Activated CD8-positive, alpha-beta T cell treated with anti-CD3 and anti-CD28 coated beads for 36 hours (primary cell): Measurements from ENCODE around the gene RHOV. TPM values are rescaled to one million over a fixed set of nuclear protein-coding genes. Genes with fewer than 3 reads are reported as not detected.

Experiments used
- ATAC-seq: fragments of 200-7000 bp; cut with Tn5 transposase; one replicate; pipeline ENCODE4 v1.10.0; 2021; ENCODE audit warnings: mild to moderate bottlenecking, moderate library complexity
- CTCF ChIA-PET: fragments of 350-600 bp; sonication (Branson Sonifier 250); formaldehyde crosslinking; loops from one replicate; lab custom pipeline; 2021; ENCODE audit warnings: antibody characterized with exemption; lab: Charles Lee
- POLR2A ChIA-PET: fragments of 350-600 bp; sonication (Branson Sonifier 250); formaldehyde crosslinking; loops from one replicate; lab custom pipeline; 2021; ENCODE audit warnings: antibody characterized with exemption; lab: Charles Lee
- DNase-seq: peaks from one replicate; pipeline ENCODE4 v3.0.0-alpha.2; 2020
- H3K27ac Mint-ChIP-seq: one replicate; pipeline ENCODE4 v1.8.0; 2021; ENCODE audit warnings: mild to moderate bottlenecking, mixed read lengths
- H3K27me3 Mint-ChIP-seq: one replicate; pipeline ENCODE4 v1.8.0; 2021; ENCODE audit warnings: mixed read lengths
- H3K36me3 Mint-ChIP-seq: one replicate; pipeline ENCODE4 v1.8.0; 2021; ENCODE audit warnings: low read depth, mixed read lengths
- H3K4me1 Mint-ChIP-seq: one replicate; pipeline ENCODE4 v1.8.0; 2021; ENCODE audit warnings: low read depth, mixed read lengths
- H3K4me3 Mint-ChIP-seq: one replicate; pipeline ENCODE4 v1.8.0; 2021; ENCODE audit warnings: mild to moderate bottlenecking, moderate library complexity, mixed read lengths
- H3K9me3 Mint-ChIP-seq: one replicate; pipeline ENCODE4 v1.8.0; 2021; ENCODE audit warnings: mixed read lengths
- intact Hi-C: fragments of 100-400 bp; cut with micrococcal nuclease; formaldehyde crosslinking; loops from one replicate; pipeline ENCODE4 v1.10.0; 2022
- total RNA-seq, 2 experiments: library from RNA; stranded (reverse); gene quantifications; one replicate each; pipeline ENCODE4 v1.2.3, GENCODE V29; 2021
- TF ChIP-seq, protein P1 (sequence below): fragments of 200-600 bp; IDR thresholded peaks from one replicate; pipeline ENCODE4 v1.8.0; 2022; ENCODE audit warnings: antibody characterized with exemption, mild to moderate bottlenecking

The RHOV gene
- total RNA-seq, 2 experiments from 2014 or later, result 0.40 to 0.41 TPM

DNA sequence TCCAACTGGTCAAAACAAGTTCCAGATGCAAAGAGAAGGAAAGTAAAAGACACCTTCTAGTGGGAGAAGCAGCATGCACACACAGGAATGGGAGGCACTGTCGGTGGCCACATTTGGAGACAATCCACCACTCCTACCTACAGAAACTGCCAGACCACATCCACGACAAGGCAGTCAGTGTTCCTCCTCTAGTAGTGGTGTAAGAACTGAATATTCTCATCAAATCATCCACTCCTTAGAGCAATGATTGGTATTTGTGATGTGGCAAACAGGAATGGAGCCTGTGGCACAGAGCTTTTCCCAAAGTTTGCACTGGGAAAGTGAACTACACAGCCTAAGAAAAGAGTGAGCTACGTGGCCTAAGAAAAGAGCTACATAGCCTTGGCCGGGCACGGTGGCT is 35.3 kb downstream of the RHOV start:
- intact Hi-C loops, result no loop called here
- no peaks in the 10 kb centered on the region for H3K4me1 Mint-ChIP-seq
- no peak for ATAC-seq
- H3K36me3 Mint-ChIP-seq, result no peaks in the 10 kb centered on the region
- no peak overlapping the region for H3K4me3 Mint-ChIP-seq
- no peak for DNase-seq
- TF ChIP-seq, protein P1, sequence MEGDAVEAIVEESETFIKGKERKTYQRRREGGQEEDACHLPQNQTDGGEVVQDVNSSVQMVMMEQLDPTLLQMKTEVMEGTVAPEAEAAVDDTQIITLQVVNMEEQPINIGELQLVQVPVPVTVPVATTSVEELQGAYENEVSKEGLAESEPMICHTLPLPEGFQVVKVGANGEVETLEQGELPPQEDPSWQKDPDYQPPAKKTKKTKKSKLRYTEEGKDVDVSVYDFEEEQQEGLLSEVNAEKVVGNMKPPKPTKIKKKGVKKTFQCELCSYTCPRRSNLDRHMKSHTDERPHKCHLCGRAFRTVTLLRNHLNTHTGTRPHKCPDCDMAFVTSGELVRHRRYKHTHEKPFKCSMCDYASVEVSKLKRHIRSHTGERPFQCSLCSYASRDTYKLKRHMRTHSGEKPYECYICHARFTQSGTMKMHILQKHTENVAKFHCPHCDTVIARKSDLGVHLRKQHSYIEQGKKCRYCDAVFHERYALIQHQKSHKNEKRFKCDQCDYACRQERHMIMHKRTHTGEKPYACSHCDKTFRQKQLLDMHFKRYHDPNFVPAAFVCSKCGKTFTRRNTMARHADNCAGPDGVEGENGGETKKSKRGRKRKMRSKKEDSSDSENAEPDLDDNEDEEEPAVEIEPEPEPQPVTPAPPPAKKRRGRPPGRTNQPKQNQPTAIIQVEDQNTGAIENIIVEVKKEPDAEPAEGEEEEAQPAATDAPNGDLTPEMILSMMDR, result no peak
- H3K9me3 Mint-ChIP-seq, result no peaks in the 10 kb centered on the region
- no peak overlapping the region for H3K27ac Mint-ChIP-seq
- H3K27me3 Mint-ChIP-seq, result peaks cover 6% of the 10 kb centered on the region
- ChIA-PET POLR2A (no interaction called here), CTCF (interaction anchor here (1.0 to 2.7 kb wide), 2 partner anchors 20 to 56 kb away, joined by 3 to 24 read pairs; no protein-coding TSS in a partner anchor)

DNA sequence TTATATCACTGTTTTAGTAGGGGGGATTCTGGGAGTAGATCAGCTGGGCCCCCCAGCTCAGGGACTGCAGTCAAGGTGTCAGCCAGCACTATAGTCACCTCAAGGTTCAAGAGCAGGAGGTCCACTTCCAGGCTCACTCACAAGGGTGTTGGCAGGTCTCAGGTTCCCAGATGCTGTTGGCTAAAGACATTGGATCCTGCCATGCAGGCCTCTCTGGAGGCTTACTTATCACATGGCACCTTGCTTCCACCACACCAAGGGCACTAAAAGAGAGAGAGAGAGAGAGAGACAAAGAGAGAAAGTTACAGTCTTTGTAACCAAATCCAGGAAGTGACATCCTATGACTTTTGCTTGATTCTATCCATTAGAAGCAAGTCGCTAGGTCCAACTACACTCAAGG is 38.0 kb downstream of the RHOV start:
- no peaks in the 10 kb centered on the region for H3K27me3 Mint-ChIP-seq
- TF ChIP-seq, protein P1, result no peak
- H3K9me3 Mint-ChIP-seq, result no peaks in the 10 kb centered on the region
- no peaks in the 10 kb centered on the region for H3K36me3 Mint-ChIP-seq
- no peaks in the 10 kb centered on the region for H3K4me1 Mint-ChIP-seq
- no peak overlapping the region for H3K27ac Mint-ChIP-seq
- no peak overlapping the region for H3K4me3 Mint-ChIP-seq
- CTCF ChIA-PET, result interaction anchor here (1.4 kb wide), 2 partner anchors 22 to 128 kb away, joined by 3 to 6 read pairs; no protein-coding TSS in a partner anchor
- ATAC-seq, result no peak
- no peak for DNase-seq
- intact Hi-C loops, result no loop called here
- POLR2A ChIA-PET, result no interaction called here

DNA sequence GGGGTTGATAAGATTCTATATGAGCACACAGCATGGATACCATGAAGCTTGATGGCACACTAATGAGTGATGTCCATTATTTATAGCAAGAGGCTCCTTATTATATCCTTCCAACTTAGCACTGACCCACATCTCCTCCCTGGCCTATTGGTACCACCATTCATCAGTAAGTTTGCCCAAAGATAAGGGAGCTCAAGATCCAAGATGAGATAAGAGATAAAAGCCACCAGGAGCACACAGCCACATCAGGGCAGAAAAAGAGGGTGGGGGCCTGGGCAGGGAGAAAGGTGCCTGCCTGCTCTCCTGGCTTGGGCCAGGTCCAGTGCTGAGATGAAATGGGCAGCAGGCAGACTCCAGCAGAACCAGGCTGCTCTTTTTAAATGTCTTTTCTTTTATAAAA is 41.1 kb downstream of the RHOV start:
- CTCF ChIA-PET, result interaction anchor here (0.6 to 1.5 kb wide), 3 partner anchors 14 to 71 kb away, joined by 3 to 6 read pairs (median 3); no protein-coding TSS in a partner anchor

DNA sequence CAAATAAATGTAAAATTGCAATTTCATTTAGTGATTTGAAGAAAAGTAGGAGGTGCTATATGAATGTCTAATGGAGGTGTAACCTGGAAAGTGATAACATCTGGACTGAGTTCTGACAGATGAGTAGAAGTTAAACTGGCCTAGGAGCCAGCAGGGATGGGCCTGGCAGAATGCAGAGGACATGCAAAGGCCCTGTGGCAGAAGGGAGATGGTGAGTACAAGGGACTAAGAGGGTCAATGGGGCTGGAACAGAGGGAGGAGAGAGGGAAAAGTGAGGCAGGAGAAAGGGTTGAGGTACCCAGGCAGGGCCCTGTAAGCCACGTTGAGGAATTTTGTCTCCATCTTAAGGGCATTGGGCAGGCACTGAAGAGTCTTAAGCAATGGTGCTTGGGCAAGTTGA is 42.2 kb downstream of the RHOV start:
- TF ChIP-seq, protein P1, result no peak
- intact Hi-C loops, result no loop called here
- Mint-ChIP-seq H3K4me3 (no peak overlapping the region), H3K4me1 (no peaks in the 10 kb centered on the region), H3K9me3 (no peaks in the 10 kb centered on the region), H3K27me3 (peaks cover 1% of the 10 kb centered on the region), H3K27ac (no peak overlapping the region), H3K36me3 (no peaks in the 10 kb centered on the region)
- ATAC-seq (no peak), DNase-seq (no peak)
- ChIA-PET POLR2A (no interaction called here), CTCF (no interaction called here)

More for the DNA sequence above, 41.1 kb downstream of the RHOV start:
- POLR2A ChIA-PET, result interaction anchor here (0.6 to 1.0 kb wide), 2 partner anchors 14 to 25 kb away, joined by 3 to 4 read pairs; partner anchors contain the start of gene DNAJC17
- TF ChIP-seq, protein P1, result no peak
- no peak overlapping the region for H3K4me3 Mint-ChIP-seq
- no peak overlapping the region for H3K27ac Mint-ChIP-seq
- H3K9me3 Mint-ChIP-seq, result no peaks in the 10 kb centered on the region
- DNase-seq, result no peak
- H3K4me1 Mint-ChIP-seq, result no peaks in the 10 kb centered on the region
- ATAC-seq, result no peak
- intact Hi-C loops, result no loop called here
- H3K36me3 Mint-ChIP-seq, result no peaks in the 10 kb centered on the region
- peaks cover 1% of the 10 kb centered on the region for H3K27me3 Mint-ChIP-seq

DNA sequence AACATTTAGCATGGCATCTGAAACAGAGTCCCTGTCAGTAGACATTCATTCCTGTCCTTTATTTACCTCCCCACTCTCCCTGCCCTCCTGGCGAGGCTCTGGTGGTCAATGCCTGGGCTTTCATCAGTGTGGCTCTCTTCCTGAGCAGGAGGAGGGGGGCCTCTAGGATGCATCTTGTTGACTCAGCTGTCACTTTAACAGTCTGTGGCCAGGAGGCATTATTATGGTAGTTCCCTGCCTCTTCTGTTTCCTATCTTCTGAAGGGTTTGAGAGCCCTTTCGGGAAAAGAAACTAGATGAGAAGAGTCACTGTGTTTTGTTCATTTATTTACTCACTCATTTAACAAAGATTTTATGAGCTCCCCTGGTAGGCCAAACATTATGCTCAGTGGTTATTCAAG is 43.1 kb downstream of the RHOV start:
- Mint-ChIP-seq H3K9me3 (no peaks in the 10 kb centered on the region), H3K4me1 (no peaks in the 10 kb centered on the region), H3K27ac (no peak overlapping the region), H3K36me3 (no peaks in the 10 kb centered on the region), H3K4me3 (no peak overlapping the region), H3K27me3 (peaks cover 1% of the 10 kb centered on the region)
- ChIA-PET POLR2A (no interaction called here), CTCF (interaction anchor here (0.8 to 1.2 kb wide), 2 partner anchors 27 to 63 kb away, joined by 3 to 6 read pairs; partner anchors contain the start of gene VPS18)
- TF ChIP-seq, protein P1, result no peak
- intact Hi-C loops, result no loop called here
- ATAC-seq (no peak), DNase-seq (no peak)
